CD14-positive monocyte (primary cell): ENCODE results near the gene FAM111B. TPM values are rescaled to one million over a fixed set of nuclear protein-coding genes. Genes with fewer than 3 reads are reported as not detected.
"Not testable (repeated sequence)": the region's sequence is repeated elsewhere in the genome, so short reads cannot be mapped to it uniquely, and the experiment has no call there.

Experiments
- DNase-seq, 3 donors: peaks; one replicate each; pipeline ENCODE4 v3.0.0-alpha.2; 2011 to 2022
- H2AFZ ChIP-seq: 2 replicates; pipeline ENCODE4 v1.6.0; 2012; ENCODE audit warnings: mild to moderate bottlenecking, low read depth, low read length, inconsistent platforms; ENCODE audit not compliant: insufficient read depth, poor library complexity, severe bottlenecking
- H3K27ac ChIP-seq, 2 donors: 1 replicate in 1 of 2; 2 replicates in 1 of 2; pipeline ENCODE4 v1.5.1; 2012 to 2013; ENCODE audit warnings: low read length in 2 of 2, control low read depth in 1 of 2, inconsistent platforms in 1 of 2, low read depth in 1 of 2, mild to moderate bottlenecking in 1 of 2
- H3K27me3 ChIP-seq, 2 donors: one replicate each; pipeline versions ENCODE4 v1.6.0 to v1.6.1; 2011 to 2013; ENCODE audit warnings: low read length in 2 of 2; ENCODE audit not compliant: control insufficient read depth in 2 of 2, insufficient read depth in 2 of 2
- H3K36me3 ChIP-seq, 2 donors: replicated peaks in 1 of 2; 1 replicate in 1 of 2; 2 replicates in 1 of 2; pipeline versions ENCODE4 v1.5.1 to v1.6.1; 2012 to 2013; ENCODE audit warnings: low read length in 2 of 2, control low read depth in 1 of 2, inconsistent platforms in 1 of 2, mild to moderate bottlenecking in 1 of 2; ENCODE audit not compliant: insufficient read depth in 2 of 2, control insufficient read depth in 1 of 2
- H3K4me1 ChIP-seq, 2 donors: 1 replicate in 1 of 2; 2 replicates in 1 of 2; pipeline versions ENCODE4 v1.5.1 to v1.6.1; 2012 to 2013; ENCODE audit warnings: low read length in 2 of 2, control low read depth in 1 of 2, inconsistent platforms in 1 of 2, mild to moderate bottlenecking in 1 of 2, moderate library complexity in 1 of 2; ENCODE audit not compliant: insufficient read depth in 2 of 2, control insufficient read depth in 1 of 2
- H3K4me2 ChIP-seq: replicated peaks from 2 replicates; pipeline ENCODE3; 2012; ENCODE audit warnings: low read length, moderate library complexity, mild to moderate bottlenecking; ENCODE audit not compliant: poor library complexity, severe bottlenecking; ENCODE audit errors: extremely low read depth
- H3K4me3 ChIP-seq, 3 experiments: fragments of 200-600 bp in 1 of 3; sonication (generic) in 1 of 3; replicated peaks in 1 of 3; 1 replicate in 2 of 3; 2 replicates in 1 of 3; pipeline ENCODE4 v1.5.1; 2011 to 2013; ENCODE audit warnings: low read length in 3 of 3, mild to moderate bottlenecking in 3 of 3, control low read depth in 2 of 3, low read depth in 2 of 3, inconsistent platforms in 1 of 3, moderate library complexity in 1 of 3
- H3K79me2 ChIP-seq: 2 replicates; pipeline ENCODE4 v1.6.0; 2012; ENCODE audit warnings: mild to moderate bottlenecking, control low read depth, inconsistent platforms, low read length, moderate library complexity; ENCODE audit not compliant: insufficient read depth
- H3K9ac ChIP-seq: 2 replicates; pipeline ENCODE4 v1.6.0; 2017; ENCODE audit warnings: low read length, mild to moderate bottlenecking; ENCODE audit not compliant: insufficient read depth, poor library complexity, severe bottlenecking
- H3K9me3 ChIP-seq, 2 donors: replicated peaks in 1 of 2; 1 replicate in 1 of 2; 2 replicates in 1 of 2; pipeline versions ENCODE4 v1.5.1 to v1.6.1; 2012 to 2013; ENCODE audit warnings: low read length in 2 of 2, control low read depth in 1 of 2; ENCODE audit not compliant: control insufficient read depth in 1 of 2, insufficient read depth in 1 of 2
- H4K20me1 ChIP-seq: 2 replicates; pipeline ENCODE4 v1.6.0; 2012; ENCODE audit warnings: mild to moderate bottlenecking, low read length, control low read depth, moderate library complexity; ENCODE audit not compliant: insufficient read depth
- H3K27ac Mint-ChIP-seq, 7 donors: one replicate each; pipeline ENCODE4 v1.8.0; 2020; ENCODE audit warnings: mild to moderate bottlenecking in 7 of 7, mixed read lengths in 7 of 7, moderate library complexity in 6 of 7, inconsistent platforms in 2 of 7
- H3K27me3 Mint-ChIP-seq, 3 donors: one replicate each; pipeline ENCODE4 v1.8.0; 2021 to 2022; ENCODE audit warnings: low read depth in 3 of 3, mild to moderate bottlenecking in 3 of 3, mixed read lengths in 3 of 3, moderate library complexity in 3 of 3, inconsistent platforms in 1 of 3
- H3K36me3 Mint-ChIP-seq, 2 donors: one replicate each; pipeline ENCODE4 v1.8.0; 2020; ENCODE audit warnings: mixed read lengths in 2 of 2, inconsistent platforms in 1 of 2, mild to moderate bottlenecking in 1 of 2
- H3K4me1 Mint-ChIP-seq: one replicate; pipeline ENCODE4 v1.8.0; 2020; ENCODE audit warnings: mild to moderate bottlenecking, mixed read lengths
- H3K4me3 Mint-ChIP-seq, 2 donors: one replicate each; pipeline ENCODE4 v1.8.0; 2020; ENCODE audit warnings: mild to moderate bottlenecking in 2 of 2, mixed read lengths in 2 of 2, moderate library complexity in 1 of 2
- H3K9me3 Mint-ChIP-seq, 7 donors: one replicate each; pipeline ENCODE4 v1.8.0; 2020 to 2022; ENCODE audit warnings: mixed read lengths in 7 of 7, mild to moderate bottlenecking in 6 of 7, moderate library complexity in 6 of 7, inconsistent platforms in 2 of 7
- CTCF ChIP-seq: fragments of 200-600 bp; IDR thresholded peaks from one replicate; pipeline ENCODE4 v1.8.0; 2022; ENCODE audit warnings: antibody characterized with exemption, mild to moderate bottlenecking
- WGBS: methylation state at CpG from one replicate; pipeline ENCODE4 v1.1.5; 2013; ENCODE audit warnings: missing lambda C conversion rate; ENCODE audit not compliant: insufficient coverage; 5-methylcytosine and 5-hydroxymethylcytosine counted together
- intact Hi-C, 2 donors: fragments of 100-400 bp; cut with micrococcal nuclease; formaldehyde crosslinking; loops; one replicate each; pipeline versions ENCODE4 v1.15.0 to v1.15.1; 2023
- polyA plus RNA-seq, 3 donors: library from polyadenylated mRNA; depleted of rRNA in 1 of 3; unstranded in 2 of 3; stranded (reverse) in 1 of 3; fragments of 300-500 nt in 2 of 3; fragments of >200 nt in 1 of 3; fragmentation: Illumina TruSeq in 2 of 3; gene quantifications; 1 replicate in 2 of 3; 2 replicates in 1 of 3; pipeline ENCODE4 v1.2.3, GENCODE V29; 2012 to 2021

Gene FAM111B
- polyA plus RNA-seq, 3 donors, result 0.09 TPM; not detected in 2

- H3K4me3 ChIP-seq, result peak overlapping the region; percentile 28 to 68 (median 50)
- peak overlapping the region; percentile 74 to 91 for H3K4me3 Mint-ChIP-seq
- H3K36me3 Mint-ChIP-seq, H3K36me3 ChIP-seq, H3K9me3 Mint-ChIP-seq, H3K79me2 ChIP-seq, H3K4me1 Mint-ChIP-seq, H4K20me1 ChIP-seq, H3K9me3 ChIP-seq, H3K27ac ChIP-seq, H3K4me1 ChIP-seq, H3K9ac ChIP-seq: not testable (repeated sequence)
- peaks cover 0 to 10% of the 10 kb centered on the region in 2 donors for H3K27me3 ChIP-seq
- intact Hi-C loops, result loop anchor here (5.0 kb wide), 1 partner anchor 101 kb away; no protein-coding TSS in a partner anchor
- DNase-seq, result peak; percentile 76 to 81 (median 78)
- peak; percentile 90 for TF ChIP-seq CTCF
- 0% methylated on average over 8 of the region's 27 CpGs for WGBS
- peaks cover 21 to 27% (median 25%) of the 10 kb centered on the region in 3 donors for H3K27me3 Mint-ChIP-seq
- H2AFZ ChIP-seq, result peak overlapping the region; percentile 74
- H3K27ac Mint-ChIP-seq, result peak overlapping the region in 2 of 7 donors; percentile 15 to 32
- peak overlapping the region; percentile 55 for H3K4me2 ChIP-seq
Measured at GRCh38 chr11:59058120-59059033, 48.7 kb upstream of the FAM111B start.

GRCh38 chr11:59060096-59060495, 46.9 kb upstream of the FAM111B start:
- H3K27ac Mint-ChIP-seq, H3K36me3 ChIP-seq, H3K9ac ChIP-seq, H3K9me3 ChIP-seq, H3K79me2 ChIP-seq, H3K9me3 Mint-ChIP-seq, H3K4me1 Mint-ChIP-seq, H3K27ac ChIP-seq, H3K4me3 ChIP-seq, H2AFZ ChIP-seq, H3K4me2 ChIP-seq, DNase-seq, H3K4me3 Mint-ChIP-seq, H3K36me3 Mint-ChIP-seq, H3K4me1 ChIP-seq, H4K20me1 ChIP-seq: not testable (repeated sequence)
- intact Hi-C loops, result loop anchor here in 1 of 2 donors (10.0 kb wide), 1 partner anchor 405 kb away; no protein-coding TSS in a partner anchor
- H3K27me3 ChIP-seq, result peaks cover 0 to 21% of the 10 kb centered on the region in 2 donors
- 46% methylated on average over 3 of the region's 3 CpGs for WGBS
- peaks cover 27 to 42% (median 38%) of the 10 kb centered on the region in 3 donors for H3K27me3 Mint-ChIP-seq
